H1 (cell line): ENCODE results near the gene CEACAM1. TPM values are rescaled to one million over a fixed set of nuclear protein-coding genes. Genes with fewer than 3 reads are reported as not detected.

Experiments used
- CREB1 ChIP-seq: IDR thresholded peaks from 2 replicates; pipeline ENCODE4 v1.6.1; 2012; ENCODE audit warnings: inconsistent platforms
- HDAC6 ChIP-seq: IDR thresholded peaks from one replicate; pipeline ENCODE4 v1.7.1; 2012; ENCODE audit warnings: low read depth, mild to moderate bottlenecking, inconsistent platforms, low read length, moderate library complexity
- JUN ChIP-seq: IDR thresholded peaks from 2 replicates; pipeline ENCODE4 v1.6.1; 2011; ENCODE audit warnings: low read depth, mild to moderate bottlenecking, improper control_type of control experiment, low read length
- MAFK ChIP-seq: IDR thresholded peaks from 2 replicates; pipeline ENCODE4 v1.6.1; 2012; ENCODE audit warnings: low read depth, mild to moderate bottlenecking, improper control_type of control experiment, low read length
- polyA plus RNA-seq, 7 experiments: library from polyadenylated mRNA; depleted of rRNA in 3 of 7; stranded (reverse) in 5 of 7; unstranded in 2 of 7; fragments of >200 nt in 5 of 7; fragments of 200-250 nt in 2 of 7; gene quantifications; 1 replicate in 5 of 7; 2 replicates in 1 of 7; 4 replicates in 1 of 7; pipeline versions ENCODE4 v1.2.1 to v1.2.3, GENCODE V29; 2011 to 2013; ENCODE audit warnings: missing spikeins in 2 of 7, mixed read lengths in 2 of 7
- total RNA-seq: library from RNA; stranded (reverse); fragmentation: NEBNext Ultra II Directional; extraction: Animal tissue kit (Norgen Biotek cat#: 25700); gene quantifications from 2 replicates; pipeline ENCODE4 v1.2.1, GENCODE V29; 2021

CEACAM1 gene
- total and polyA plus RNA-seq, 2 of the 8 experiments (the other 6 are each of a cell fraction or from before 2014, with no cell fraction given), result 1.8 to 3.6 TPM

- no peak for TF ChIP-seq HDAC6
- no peak for TF ChIP-seq CREB1
- TF ChIP-seq MAFK, result no peak
- no peak for TF ChIP-seq JUN
- TF ChIP-seq, all 59 proteins: peak for 0
Measured at GRCh38 chr19:42515241-42515832, 12.9 kb downstream of the CEACAM1 start (continued).
